ENCODE results near the gene NELL1.

The NELL1 gene

GRCh38 chr11:20634781-20635180 is 34.6 kb upstream of the NELL1 start:
- Histone ChIP-seq H3K27me3 (no peaks in the 10 kb centered on the region), H3K4me2 (no peak overlapping the region), H3K4me1 (peaks cover 5% of the 10 kb centered on the region; the same call in 1 of the 2 replicates), H3K4me3 (no peak overlapping the region), H3K9ac (no peak overlapping the region), H3K27ac (no peak overlapping the region), H3K36me3 (no peaks in the 10 kb centered on the region), H4K20me1 (no peaks in the 10 kb centered on the region), H3K9me3 (peaks cover 4% of the 10 kb centered on the region; the same call in 1 of the 2 replicates)
- no peak for TF ChIP-seq Cebpa-rat (IDR thresholded peaks at IDR 0.05)

GRCh38 chr11:20638074-20638473 is 31.3 kb upstream of the NELL1 start:
- no peak overlapping the region for H3K4me2 ChIP-seq
- H3K9ac ChIP-seq, result no peak overlapping the region
- H3K36me3 ChIP-seq, result no peaks in the 10 kb centered on the region
- no peak overlapping the region for H3K4me3 ChIP-seq
- no peaks in the 10 kb centered on the region for H4K20me1 ChIP-seq
- H3K9me3 ChIP-seq, result peaks cover 9% of the 10 kb centered on the region
- H3K27ac ChIP-seq, result no peak overlapping the region
- no peaks in the 10 kb centered on the region for H3K27me3 ChIP-seq
- TF ChIP-seq Cebpa-rat (IDR thresholded peaks at IDR 0.05), result no peak
- peaks cover 5% of the 10 kb centered on the region; the same call in 1 of the 2 replicates for H3K4me1 ChIP-seq

GRCh38 chr11:20639688-20640087 is 29.7 kb upstream of the NELL1 start:
- no peak for TF ChIP-seq Cebpa-rat (IDR thresholded peaks at IDR 0.05)
- Histone ChIP-seq H3K4me2 (no peak overlapping the region), H4K20me1 (no peaks in the 10 kb centered on the region), H3K27ac (no peak overlapping the region), H3K4me3 (no peak overlapping the region), H3K9ac (no peak overlapping the region), H3K4me1 (peaks cover 5% of the 10 kb centered on the region; the same call in 1 of the 2 replicates), H3K9me3 (peaks cover 9% of the 10 kb centered on the region), H3K36me3 (no peaks in the 10 kb centered on the region), H3K27me3 (no peaks in the 10 kb centered on the region)

- no peak overlapping the region for H3K9ac ChIP-seq
Measured at GRCh38 chr11:20640401-20640800, 29.0 kb upstream of the NELL1 start.

GRCh38 chr11:20644360-20644759 is 25.0 kb upstream of the NELL1 start:
- TF ChIP-seq Cebpa-rat (IDR thresholded peaks at IDR 0.05), result no peak
- H3K36me3 ChIP-seq, result no peaks in the 10 kb centered on the region
- H3K9ac ChIP-seq, result no peak overlapping the region

More at GRCh38 chr11:20640401-20640800, 29.0 kb upstream of the NELL1 start:
- peaks cover 9% of the 10 kb centered on the region for H3K9me3 ChIP-seq
- H4K20me1 ChIP-seq, result no peaks in the 10 kb centered on the region
- H3K4me2 ChIP-seq, result no peak overlapping the region
- H3K27me3 ChIP-seq, result no peaks in the 10 kb centered on the region
- peaks cover 5% of the 10 kb centered on the region; the same call in 1 of the 2 replicates for H3K4me1 ChIP-seq
- TF ChIP-seq Cebpa-rat (IDR thresholded peaks at IDR 0.05), result no peak
- H3K27ac ChIP-seq, result no peak overlapping the region
- no peak overlapping the region for H3K4me3 ChIP-seq
- no peaks in the 10 kb centered on the region for H3K36me3 ChIP-seq

GRCh38 chr11:20647976-20648565 is 21.3 kb upstream of the NELL1 start:
- no peak overlapping the region for H3K27ac ChIP-seq
- H3K4me2 ChIP-seq, result no peak overlapping the region
- no peaks in the 10 kb centered on the region for H3K9me3 ChIP-seq
- H3K36me3 ChIP-seq, result no peaks in the 10 kb centered on the region
- no peak overlapping the region for H3K9ac ChIP-seq
- TF ChIP-seq Cebpa-rat (IDR thresholded peaks at IDR 0.05), result no peak
- no peaks in the 10 kb centered on the region for H3K27me3 ChIP-seq
- no peaks in the 10 kb centered on the region for H4K20me1 ChIP-seq
- H3K4me3 ChIP-seq, result no peak overlapping the region
- peaks cover 18% of the 10 kb centered on the region for H3K4me1 ChIP-seq

More at GRCh38 chr11:20644360-20644759, 25.0 kb upstream of the NELL1 start:
- Histone ChIP-seq H3K27ac (no peak overlapping the region), H4K20me1 (no peaks in the 10 kb centered on the region), H3K27me3 (no peaks in the 10 kb centered on the region), H3K4me2 (no peak overlapping the region), H3K9me3 (peaks cover 9% of the 10 kb centered on the region), H3K4me3 (no peak overlapping the region), H3K4me1 (no peaks in the 10 kb centered on the region; the same call in 1 of the 2 replicates)

GRCh38 chr11:20652150-20652806 is 17.1 kb upstream of the NELL1 start:
- Histone ChIP-seq H3K9me3 (no peaks in the 10 kb centered on the region), H4K20me1 (no peaks in the 10 kb centered on the region), H3K4me3 (no peak overlapping the region), H3K4me2 (peak overlapping the region; percentile 74), H3K36me3 (no peaks in the 10 kb centered on the region), H3K9ac (no peak overlapping the region), H3K27me3 (no peaks in the 10 kb centered on the region), H3K27ac (peak overlapping the region; percentile 44; the same call in 1 of the 2 replicates), H3K4me1 (peaks cover 60% of the 10 kb centered on the region)
- no peak for TF ChIP-seq Cebpa-rat (IDR thresholded peaks at IDR 0.05)

GRCh38 chr11:20654038-20654437 is 15.3 kb upstream of the NELL1 start:
- Histone ChIP-seq H3K4me2 (peak overlapping the region; percentile 74), H3K27me3 (no peaks in the 10 kb centered on the region)
- TF ChIP-seq Cebpa-rat (IDR thresholded peaks at IDR 0.05), result no peak

GRCh38 chr11:20656901-20657300 is 12.5 kb upstream of the NELL1 start:
- Histone ChIP-seq H3K9ac (no peak overlapping the region), H3K27me3 (no peaks in the 10 kb centered on the region), H3K4me3 (no peak overlapping the region), H3K36me3 (no peaks in the 10 kb centered on the region), H3K27ac (no peak overlapping the region), H3K4me1 (peaks cover 90% of the 10 kb centered on the region), H3K9me3 (peaks cover 2% of the 10 kb centered on the region), H3K4me2 (peak overlapping the region; percentile 55), H4K20me1 (no peaks in the 10 kb centered on the region)
- no peak for TF ChIP-seq Cebpa-rat (IDR thresholded peaks at IDR 0.05)

More at GRCh38 chr11:20654038-20654437, 15.3 kb upstream of the NELL1 start:
- Histone ChIP-seq H3K4me1 (peaks cover 71% of the 10 kb centered on the region), H3K27ac (peak overlapping the region; percentile 54; the same call in 1 of the 2 replicates), H4K20me1 (no peaks in the 10 kb centered on the region), H3K36me3 (no peaks in the 10 kb centered on the region), H3K9ac (no peak overlapping the region), H3K4me3 (peak overlapping the region; percentile 7; the same call in 1 of the 2 replicates), H3K9me3 (no peaks in the 10 kb centered on the region)

GRCh38 chr11:20658135-20658534 is 11.3 kb upstream of the NELL1 start:
- Histone ChIP-seq H3K4me2 (peak overlapping the region; percentile 36; the same call in 1 of the 2 replicates), H3K4me3 (no peak overlapping the region), H3K36me3 (no peaks in the 10 kb centered on the region), H3K27ac (no peak overlapping the region), H3K4me1 (peaks cover 78% of the 10 kb centered on the region), H4K20me1 (no peaks in the 10 kb centered on the region), H3K9ac (no peak overlapping the region), H3K27me3 (no peaks in the 10 kb centered on the region), H3K9me3 (peaks cover 9% of the 10 kb centered on the region)
- TF ChIP-seq Cebpa-rat (IDR thresholded peaks at IDR 0.05), result no peak
